ENCODE results near the gene BEND4.

Gene BEND4

DNA sequence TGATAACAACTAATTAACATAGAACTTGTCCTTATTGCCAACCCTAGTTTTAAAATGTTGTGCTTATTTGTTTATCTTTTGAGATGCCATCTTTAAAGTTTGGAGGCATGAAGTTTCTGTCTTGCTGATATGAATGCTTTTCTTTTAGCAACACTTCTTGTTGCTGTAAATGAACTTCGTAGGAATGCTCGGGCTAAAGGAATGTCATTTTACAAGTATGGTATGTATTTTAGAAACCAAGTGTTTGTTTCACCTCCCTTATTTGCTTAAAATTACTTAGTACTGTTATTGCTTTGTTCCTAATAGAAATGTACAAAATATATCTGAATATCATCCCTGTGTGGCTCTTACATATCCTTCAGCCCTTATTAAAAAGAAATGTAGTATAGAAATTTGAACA lies 86.1 kb downstream of the BEND4 start:
- Mint-ChIP-seq H3K36me3 (ENCODE audit: low read depth) (peaks cover 74% of the 10 kb centered on the region), H3K27me3 (no peaks in the 10 kb centered on the region), H3K9me3 (no peaks in the 10 kb centered on the region), H3K27ac (no peak overlapping the region), H3K4me3 (no peak overlapping the region), H3K4me1 (ENCODE audit: low read depth) (no peaks in the 10 kb centered on the region)
- no peak for DNase-seq

Measured in activated T-cell treated with anti-CD3 and anti-CD28 coated beads, Interleukin-2, amount 50 U/mL, for 24 hours (primary cell).